ENCODE results near the gene GPRC5B.

GPRC5B gene

DNA sequence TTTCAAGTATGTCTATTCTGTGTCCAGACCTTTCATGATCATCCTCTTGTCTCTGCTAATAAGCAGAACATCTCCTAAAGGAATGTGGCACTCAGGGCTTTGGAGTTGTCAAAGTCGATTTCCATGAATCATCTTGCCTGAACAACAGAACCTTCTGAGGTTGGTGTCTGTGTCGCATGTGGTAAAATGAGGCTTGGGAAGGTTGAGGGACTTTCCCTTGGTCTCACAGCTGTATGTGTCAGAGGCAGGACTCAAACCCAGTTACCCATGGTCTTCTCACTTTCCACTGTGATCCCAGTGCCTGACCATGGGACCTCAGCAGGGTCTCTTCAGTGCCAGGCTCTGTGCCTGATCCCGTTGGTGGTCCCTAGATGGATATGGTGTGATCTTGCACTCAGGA, 4.2 kb upstream of the GPRC5B start:
- Histone ChIP-seq H3K18ac (ENCODE audit: low read depth in 1 of 2, low read length in 2 of 2) (no peak overlapping the region), H3K36me3 (ENCODE audit: control insufficient read depth in 1 of 2, insufficient read depth in 2 of 2, low read depth in 1 of 2, low read length in 2 of 2) (no peaks in the 10 kb centered on the region), H3K9ac (ENCODE audit: low read length) (no peak overlapping the region), H2BK12ac (ENCODE audit: low read length in 2 of 2) (no peak overlapping the region), H2BK120ac (ENCODE audit: low read depth, low read length) (no peak overlapping the region), H3K4me2 (ENCODE audit: low read length, poor library complexity, severe bottlenecking) (no peak overlapping the region), H4K8ac (ENCODE audit: low read length) (no peak overlapping the region), H2AFZ (ENCODE audit: low read depth, low read length) (no peak overlapping the region), H4K91ac (ENCODE audit: low read length) (no peak overlapping the region), H3K4ac (ENCODE audit: low read depth in 1 of 2, low read length in 2 of 2) (no peak overlapping the region), H3K14ac (ENCODE audit: low read length in 2 of 2) (no peak overlapping the region), H3K9me3 (ENCODE audit: control insufficient read depth, low read length) (peaks cover 4% of the 10 kb centered on the region), H3K27ac (ENCODE audit: low read length, poor library complexity, severe bottlenecking) (no peak overlapping the region), H3K4me1 (ENCODE audit: control insufficient read depth, insufficient read depth, low read depth, low read length) (peaks cover 11% of the 10 kb centered on the region), H3K4me3 (ENCODE audit: insufficient read depth in 1 of 2, low read depth in 1 of 2, low read length in 2 of 2) (no peak overlapping the region), H3K79me1 (replicated peaks; ENCODE audit: low read length, poor library complexity, severe bottlenecking) (peaks cover 2% of the 10 kb centered on the region), H2BK5ac (ENCODE audit: low read depth, low read length, poor library complexity, severe bottlenecking) (no peak overlapping the region), H3K27me3 (ENCODE audit: control insufficient read depth in 1 of 2, insufficient read depth in 1 of 2, low read length in 2 of 2) (peaks cover 0 to 30% of the 10 kb centered on the region in 2 experiments), H2BK15ac (ENCODE audit: low read depth, poor library complexity, severe bottlenecking) (no peak overlapping the region), H2AK5ac (ENCODE audit: low read length, severe bottlenecking) (no peak overlapping the region), H3K23ac (ENCODE audit: low read length in 2 of 2) (no peak overlapping the region)
- WGBS, result 75% methylated on average over 3 of the region's 3 CpGs
- no peak for DNase-seq

DNA sequence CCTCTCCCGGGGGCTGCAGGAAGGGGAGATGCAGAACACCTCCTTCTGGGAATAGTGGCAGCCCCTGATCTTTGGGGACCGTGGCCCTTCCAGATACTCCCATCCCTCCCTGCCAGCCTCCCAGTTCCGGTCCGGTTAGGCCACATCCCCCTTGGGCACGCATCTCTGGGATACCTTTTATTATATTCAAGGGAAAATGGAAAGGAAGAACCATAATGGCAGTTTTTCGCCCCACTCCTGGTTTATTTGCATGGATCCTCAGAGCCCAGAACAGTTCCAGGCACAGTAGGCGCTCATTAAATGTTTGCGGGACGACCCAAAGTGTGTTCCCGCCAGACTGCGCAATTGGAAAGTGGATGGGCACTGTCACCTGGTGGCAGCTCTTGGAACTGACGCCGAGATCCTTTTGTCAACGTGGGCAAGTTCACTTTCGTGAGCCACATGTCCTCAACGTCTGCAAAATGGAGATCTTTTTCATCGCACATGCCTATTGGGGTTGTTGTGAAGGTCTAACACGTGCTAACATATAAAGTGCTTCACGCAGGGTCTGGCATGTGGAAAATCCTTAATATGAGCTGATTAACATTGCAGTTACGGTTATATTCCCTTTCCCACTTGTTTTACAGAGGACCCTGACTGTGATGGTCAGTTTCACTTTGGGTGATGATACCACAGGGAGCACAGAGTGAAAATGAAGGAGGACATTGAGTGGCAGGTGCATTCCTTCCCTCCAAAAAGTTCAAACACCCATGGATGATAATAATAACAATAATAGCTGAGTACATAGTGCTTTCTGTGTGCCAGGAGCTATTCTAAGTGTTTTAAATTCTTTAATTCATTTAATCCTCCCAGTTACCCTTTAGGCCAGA, 1.7 kb upstream of the GPRC5B start:
- H3K9me3 ChIP-seq (ENCODE audit: control insufficient read depth, low read length), result peaks cover 4% of the 10 kb centered on the region
- no peak overlapping the region for H2BK15ac ChIP-seq (ENCODE audit: low read depth, poor library complexity, severe bottlenecking)
- peak overlapping the region; percentile 53 for H4K8ac ChIP-seq (ENCODE audit: low read length)
- peak overlapping the region in 1 of 2 experiments; percentile 57 for H3K4me3 ChIP-seq (ENCODE audit: insufficient read depth in 1 of 2, low read depth in 1 of 2, low read length in 2 of 2)
- H3K79me1 ChIP-seq (replicated peaks; ENCODE audit: low read length, poor library complexity, severe bottlenecking), result peaks cover 5% of the 10 kb centered on the region
- no peak overlapping the region for H2AFZ ChIP-seq (ENCODE audit: low read depth, low read length)
- peak overlapping the region; percentile 19 for H3K4me2 ChIP-seq (ENCODE audit: low read length, poor library complexity, severe bottlenecking)
- no peak overlapping the region for H3K18ac ChIP-seq (ENCODE audit: low read depth in 1 of 2, low read length in 2 of 2)
- H3K36me3 ChIP-seq (ENCODE audit: control insufficient read depth in 1 of 2, insufficient read depth in 2 of 2, low read depth in 1 of 2, low read length in 2 of 2), result no peaks in the 10 kb centered on the region
- H3K14ac ChIP-seq (ENCODE audit: low read length in 2 of 2), result no peak overlapping the region
- no peak overlapping the region for H3K4ac ChIP-seq (ENCODE audit: low read depth in 1 of 2, low read length in 2 of 2)
- no peak overlapping the region for H3K27ac ChIP-seq (ENCODE audit: low read length, poor library complexity, severe bottlenecking)
- no peak overlapping the region for H3K23ac ChIP-seq (ENCODE audit: low read length in 2 of 2)
- H2BK120ac ChIP-seq (ENCODE audit: low read depth, low read length), result no peak overlapping the region
- WGBS, result 19% methylated on average over 18 of the region's 20 CpGs
- H2BK12ac ChIP-seq (ENCODE audit: low read length in 2 of 2), result peak overlapping the region in 1 of 2 experiments; percentile 64
- H2AK5ac ChIP-seq (ENCODE audit: low read length, severe bottlenecking), result no peak overlapping the region
- peaks cover 0 to 18% of the 10 kb centered on the region in 2 experiments for H3K27me3 ChIP-seq (ENCODE audit: control insufficient read depth in 1 of 2, insufficient read depth in 1 of 2, low read length in 2 of 2)
- peak; percentile 74 for DNase-seq
- H4K91ac ChIP-seq (ENCODE audit: low read length), result no peak overlapping the region
- H3K4me1 ChIP-seq (ENCODE audit: control insufficient read depth, insufficient read depth, low read depth, low read length), result peaks cover 18% of the 10 kb centered on the region
- no peak overlapping the region for H2BK5ac ChIP-seq (ENCODE audit: low read depth, low read length, poor library complexity, severe bottlenecking)
- H3K9ac ChIP-seq (ENCODE audit: low read length), result peak overlapping the region; percentile 65

DNA sequence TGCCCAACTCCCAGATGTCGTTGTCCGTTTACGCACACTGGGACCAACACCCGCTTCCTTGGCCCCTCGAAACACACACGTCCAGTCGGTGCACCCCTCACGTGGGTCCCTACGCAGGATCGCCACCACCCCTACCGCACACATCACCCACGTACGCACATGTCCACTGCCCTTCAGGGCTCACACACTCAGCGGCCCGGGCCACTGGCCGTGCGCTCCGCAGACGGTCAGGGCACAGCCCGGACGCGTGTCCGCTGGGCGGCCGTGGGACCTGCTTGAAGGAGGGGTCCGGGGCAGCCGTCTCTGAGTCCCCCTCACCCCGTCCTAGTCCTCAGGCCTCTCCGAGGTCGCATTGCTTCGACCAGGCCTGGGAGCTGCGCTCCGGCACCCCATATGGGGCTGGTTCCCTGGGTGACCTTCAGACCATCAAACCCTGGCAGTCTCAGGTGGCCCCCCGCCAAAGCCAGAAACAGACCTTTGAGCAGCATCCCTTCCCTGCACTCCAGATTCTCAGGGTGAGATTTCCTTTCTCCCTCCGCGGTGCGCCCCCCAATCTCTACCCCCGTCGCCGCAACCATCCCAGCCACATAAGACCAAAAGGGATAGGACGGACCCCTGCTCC, 914 bp upstream of the GPRC5B start:
- H3K9me3 ChIP-seq (ENCODE audit: control insufficient read depth, low read length), result peaks cover under 1% of the 10 kb centered on the region
- H2BK5ac ChIP-seq (ENCODE audit: low read depth, low read length, poor library complexity, severe bottlenecking), result no peak overlapping the region
- peak overlapping the region in 1 of 2 experiments; percentile 56 for H3K23ac ChIP-seq (ENCODE audit: low read length in 2 of 2)
- peak overlapping the region; percentile 78 for H3K9ac ChIP-seq (ENCODE audit: low read length)
- no peak overlapping the region for H3K14ac ChIP-seq (ENCODE audit: low read length in 2 of 2)
- DNase-seq, result no peak
- H3K36me3 ChIP-seq (ENCODE audit: control insufficient read depth in 1 of 2, insufficient read depth in 2 of 2, low read depth in 1 of 2, low read length in 2 of 2), result no peaks in the 10 kb centered on the region
- H2BK12ac ChIP-seq (ENCODE audit: low read length in 2 of 2), result peak overlapping the region in 1 of 2 experiments; percentile 66
- H2AFZ ChIP-seq (ENCODE audit: low read depth, low read length), result peak overlapping the region; percentile 29
- H3K4me1 ChIP-seq (ENCODE audit: control insufficient read depth, insufficient read depth, low read depth, low read length), result peaks cover 18% of the 10 kb centered on the region
- peaks cover 10% of the 10 kb centered on the region for H3K79me1 ChIP-seq (replicated peaks; ENCODE audit: low read length, poor library complexity, severe bottlenecking)
- H4K8ac ChIP-seq (ENCODE audit: low read length), result no peak overlapping the region
- peak overlapping the region in 1 of 2 experiments; percentile 85 for H3K4me3 ChIP-seq (ENCODE audit: insufficient read depth in 1 of 2, low read depth in 1 of 2, low read length in 2 of 2)
- H2AK5ac ChIP-seq (ENCODE audit: low read length, severe bottlenecking), result no peak overlapping the region
- H2BK15ac ChIP-seq (ENCODE audit: low read depth, poor library complexity, severe bottlenecking), result peak overlapping the region; percentile 40
- no peak overlapping the region for H4K91ac ChIP-seq (ENCODE audit: low read length)
- H3K4me2 ChIP-seq (ENCODE audit: low read length, poor library complexity, severe bottlenecking), result no peak overlapping the region
- peaks cover 0 to 15% of the 10 kb centered on the region in 2 experiments for H3K27me3 ChIP-seq (ENCODE audit: control insufficient read depth in 1 of 2, insufficient read depth in 1 of 2, low read length in 2 of 2)
- no peak overlapping the region for H3K27ac ChIP-seq (ENCODE audit: low read length, poor library complexity, severe bottlenecking)
- H3K18ac ChIP-seq (ENCODE audit: low read depth in 1 of 2, low read length in 2 of 2), result no peak overlapping the region
- 96% methylated on average over 41 of the region's 41 CpGs for WGBS
- no peak overlapping the region for H3K4ac ChIP-seq (ENCODE audit: low read depth in 1 of 2, low read length in 2 of 2)
- H2BK120ac ChIP-seq (ENCODE audit: low read depth, low read length), result no peak overlapping the region

DNA sequence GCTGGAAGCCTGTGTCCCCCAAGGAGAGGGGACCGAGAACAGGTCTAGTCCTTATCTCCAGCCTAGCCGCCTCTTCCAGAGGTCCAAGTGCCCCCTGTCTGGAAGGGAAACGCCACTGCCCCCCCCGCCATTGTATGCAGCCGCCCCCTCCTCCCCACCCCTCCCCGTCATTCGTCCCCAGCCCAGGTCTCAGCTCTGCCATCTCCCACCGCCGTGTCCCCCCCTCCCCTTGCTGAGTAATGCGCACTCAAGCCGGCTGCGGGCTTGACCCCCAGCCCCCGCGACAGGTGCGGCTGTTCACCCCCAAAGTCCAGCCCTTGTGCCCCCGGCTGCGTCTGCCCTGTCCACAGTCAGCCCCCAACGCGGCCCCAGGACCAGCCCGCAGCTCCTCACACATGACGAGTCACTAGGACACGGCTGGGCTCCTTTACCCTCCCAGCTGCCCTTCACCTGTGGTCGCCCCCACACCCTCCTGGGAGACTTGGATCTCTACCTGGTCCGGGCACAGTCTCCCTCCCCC, 622 bp downstream of the GPRC5B start:
- under 1% methylated on average over 22 of the region's 24 CpGs for WGBS
- H3K23ac ChIP-seq (ENCODE audit: low read length in 2 of 2), result no peak overlapping the region
- H3K14ac ChIP-seq (ENCODE audit: low read length in 2 of 2), result peak overlapping the region in 1 of 2 experiments; percentile 6
- no peak overlapping the region for H2BK15ac ChIP-seq (ENCODE audit: low read depth, poor library complexity, severe bottlenecking)
- H3K79me1 ChIP-seq (replicated peaks; ENCODE audit: low read length, poor library complexity, severe bottlenecking), result peaks cover 10% of the 10 kb centered on the region
- no peak overlapping the region for H2AK5ac ChIP-seq (ENCODE audit: low read length, severe bottlenecking)
- H3K18ac ChIP-seq (ENCODE audit: low read depth in 1 of 2, low read length in 2 of 2), result peak overlapping the region in 1 of 2 experiments; percentile 68
- H2AFZ ChIP-seq (ENCODE audit: low read depth, low read length), result peak overlapping the region; percentile 20
- H4K91ac ChIP-seq (ENCODE audit: low read length), result no peak overlapping the region
- peak overlapping the region; percentile 43 for H2BK120ac ChIP-seq (ENCODE audit: low read depth, low read length)
- no peaks in the 10 kb centered on the region for H3K36me3 ChIP-seq (ENCODE audit: control insufficient read depth in 1 of 2, insufficient read depth in 2 of 2, low read depth in 1 of 2, low read length in 2 of 2)
- peak overlapping the region; percentile 76 for H3K9ac ChIP-seq (ENCODE audit: low read length)
- H3K27me3 ChIP-seq (ENCODE audit: control insufficient read depth in 1 of 2, insufficient read depth in 1 of 2, low read length in 2 of 2), result peaks cover 0 to 10% of the 10 kb centered on the region in 2 experiments
- peak overlapping the region; percentile 75 to 79 for H3K4me3 ChIP-seq (ENCODE audit: insufficient read depth in 1 of 2, low read depth in 1 of 2, low read length in 2 of 2)
- peak overlapping the region in 1 of 2 experiments; percentile 19 for H3K4ac ChIP-seq (ENCODE audit: low read depth in 1 of 2, low read length in 2 of 2)
- no peak overlapping the region for H2BK12ac ChIP-seq (ENCODE audit: low read length in 2 of 2)
- H2BK5ac ChIP-seq (ENCODE audit: low read depth, low read length, poor library complexity, severe bottlenecking), result no peak overlapping the region
- peaks cover 22% of the 10 kb centered on the region for H3K4me1 ChIP-seq (ENCODE audit: control insufficient read depth, insufficient read depth, low read depth, low read length)
- H3K27ac ChIP-seq (ENCODE audit: low read length, poor library complexity, severe bottlenecking), result no peak overlapping the region
- peak overlapping the region; percentile 97 for H3K4me2 ChIP-seq (ENCODE audit: low read length, poor library complexity, severe bottlenecking)
- H3K9me3 ChIP-seq (ENCODE audit: control insufficient read depth, low read length), result no peaks in the 10 kb centered on the region
- no peak overlapping the region for H4K8ac ChIP-seq (ENCODE audit: low read length)
- DNase-seq, result peak; percentile 20
